Ecto neural progenitor cell (in vitro differentiated cells): ENCODE data around the gene GPATCH2.
"Not testable (repeated sequence)": the region's sequence is repeated elsewhere in the genome, so short reads cannot be mapped to it uniquely, and the experiment has no call there.

ENCODE experiments used
- DNase-seq: peaks from one replicate; pipeline ENCODE4 v3.0.0-alpha.2; 2018; ENCODE audit warnings: low spot score

The GPATCH2 gene

GRCh38 chr1:217525773-217526490 lies 105.0 kb downstream of the GPATCH2 start:
- no peak for DNase-seq

DNA sequence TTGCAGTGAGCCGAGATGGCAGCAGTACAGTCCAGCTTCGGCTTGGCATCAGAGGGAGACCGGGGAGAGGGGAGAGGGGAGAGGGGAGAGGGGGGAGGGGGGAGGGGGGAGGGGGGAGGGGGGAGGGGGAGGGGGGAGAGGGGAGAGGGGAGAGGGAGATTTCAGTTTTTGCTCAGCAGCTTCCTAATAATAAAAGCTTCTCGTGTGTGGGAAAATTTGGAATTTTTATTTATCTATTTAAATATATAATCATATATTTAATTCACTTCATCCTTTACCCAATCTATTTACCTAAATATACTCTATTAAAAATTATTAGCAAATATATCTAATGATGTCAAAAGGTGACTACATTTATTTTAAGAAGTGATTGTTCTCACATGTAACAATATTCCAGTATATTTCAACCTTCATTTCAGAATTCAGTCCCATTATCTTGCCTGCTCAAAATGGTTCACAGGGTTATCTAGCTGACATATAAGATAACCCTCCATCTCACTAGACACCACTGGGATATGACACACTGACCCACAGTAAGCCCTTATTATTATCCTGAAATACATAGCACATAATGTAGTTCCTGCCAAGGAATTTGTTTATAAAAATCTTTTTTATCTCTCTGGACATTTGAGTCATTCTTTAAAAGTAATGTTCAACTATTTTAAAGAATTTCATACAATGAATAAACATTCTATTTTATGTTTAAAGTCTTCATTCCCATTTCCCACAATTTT lies 105.9 kb downstream of the GPATCH2 start:
- no peak for DNase-seq

DNA sequence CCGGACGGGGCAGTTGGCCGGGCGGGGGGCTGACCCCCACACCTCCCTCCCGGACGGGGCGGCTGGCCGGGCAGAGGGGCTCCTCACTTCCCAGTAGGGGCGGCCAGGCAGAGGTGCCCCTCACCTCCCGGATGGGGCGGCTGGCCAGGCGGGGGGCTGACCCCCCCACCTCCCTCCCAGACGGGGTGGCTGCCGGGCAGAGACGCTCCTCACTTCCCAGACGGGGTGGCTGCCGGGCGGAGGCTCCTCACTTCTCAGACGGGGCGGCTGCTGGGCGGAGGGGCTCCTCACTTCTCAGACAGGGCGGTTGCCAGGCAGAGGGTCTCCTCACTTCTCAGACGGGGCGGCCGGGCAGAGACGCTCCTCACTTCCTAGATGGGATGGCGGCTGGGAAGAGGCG lies 107.0 kb downstream of the GPATCH2 start:
- DNase-seq: not testable (repeated sequence)

GRCh38 chr1:217522277-217522676 lies 108.6 kb downstream of the GPATCH2 start:
- no peak for DNase-seq

GRCh38 chr1:217521317-217521716 lies 109.6 kb downstream of the GPATCH2 start:
- no peak for DNase-seq

- no peak for DNase-seq
Observed at GRCh38 chr1:217506878-217507277, 124.0 kb downstream of the GPATCH2 start.

- DNase-seq: no peak
Observed at GRCh38 chr1:217498209-217498608, 132.7 kb downstream of the GPATCH2 start.

GRCh38 chr1:217495249-217495648 lies 135.6 kb downstream of the GPATCH2 start:
- no peak for DNase-seq

GRCh38 chr1:217494767-217495166 lies 136.1 kb downstream of the GPATCH2 start:
- DNase-seq: no peak

GRCh38 chr1:217493290-217493689 lies 137.6 kb downstream of the GPATCH2 start:
- DNase-seq: no peak

GRCh38 chr1:217484871-217485270 lies 146.0 kb downstream of the GPATCH2 start:
- no peak for DNase-seq

DNA sequence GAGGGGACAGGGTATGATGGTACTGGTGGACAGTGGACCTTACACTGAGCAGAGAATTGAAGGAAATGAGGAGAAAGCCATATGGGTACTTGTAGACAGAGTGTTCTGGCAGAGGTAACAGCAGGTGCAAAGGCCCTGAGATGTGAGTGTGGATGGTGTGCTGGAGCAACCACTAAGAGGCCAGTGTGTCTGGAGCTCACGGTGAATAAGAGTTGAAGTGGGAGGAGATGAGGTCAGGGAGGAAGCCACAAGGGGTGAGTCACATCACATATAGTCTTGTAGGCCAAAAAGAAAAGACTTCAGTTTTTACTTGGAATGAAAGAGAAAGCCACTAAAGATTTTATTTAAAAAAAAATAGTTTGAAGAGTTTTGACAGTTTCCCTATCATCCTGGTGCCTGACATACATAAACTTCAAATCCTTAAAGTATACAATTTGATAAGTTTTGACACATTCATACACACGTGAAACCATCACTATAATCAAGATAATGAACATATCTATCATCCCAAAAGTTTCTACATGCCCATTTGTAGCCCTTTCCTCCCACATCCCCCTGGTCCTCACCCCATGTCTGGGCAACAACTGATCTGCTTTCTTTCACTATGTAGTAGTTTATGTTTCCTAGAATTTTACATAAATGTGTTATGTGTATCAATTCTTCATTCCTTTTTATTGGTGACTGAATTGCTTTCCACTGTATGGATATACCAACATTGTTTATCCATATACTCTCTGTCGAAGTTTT lies 148.4 kb downstream of the GPATCH2 start:
- no peak for DNase-seq

DNA sequence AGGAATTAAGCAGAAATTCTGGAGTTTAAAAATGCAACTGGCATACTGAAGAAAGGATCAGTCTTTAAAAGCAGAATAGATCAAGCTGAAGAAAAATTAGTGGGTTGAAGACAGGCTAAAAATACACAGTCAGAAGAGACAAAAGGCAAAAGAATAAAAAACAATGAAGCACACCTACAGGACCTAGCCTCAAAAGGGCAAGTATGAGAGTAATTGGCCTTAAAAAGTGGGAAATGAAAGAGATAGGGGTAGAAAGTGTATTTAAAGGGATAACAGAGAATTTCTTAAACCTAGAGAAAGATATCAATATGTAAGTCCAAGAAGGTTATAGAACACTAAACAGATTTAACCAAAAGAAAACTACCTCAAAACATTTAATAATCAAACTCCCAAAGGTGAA lies 152.4 kb downstream of the GPATCH2 start:
- DNase-seq: no peak

DNA sequence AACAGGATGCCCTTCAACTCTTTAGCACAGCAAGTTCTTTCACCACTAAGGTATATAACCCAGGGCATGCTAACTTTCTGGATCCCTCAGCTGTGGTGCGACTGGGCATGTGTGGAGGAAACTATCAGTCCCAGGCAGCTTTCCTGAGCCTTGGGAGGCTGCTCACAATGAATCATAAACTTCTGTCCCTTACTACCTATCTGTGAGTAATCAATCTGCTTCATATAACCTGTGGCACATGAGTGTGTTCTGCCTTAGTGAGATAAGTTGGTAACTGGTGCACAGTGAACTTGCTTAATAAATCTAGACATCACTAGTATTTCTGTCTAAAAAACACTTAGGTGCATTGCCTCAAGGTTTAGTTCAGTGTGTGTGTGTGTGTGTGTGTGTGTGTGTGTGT lies 158.0 kb downstream of the GPATCH2 start:
- DNase-seq: no peak

GRCh38 chr1:217471403-217471802 lies 159.5 kb downstream of the GPATCH2 start:
- no peak for DNase-seq

DNA sequence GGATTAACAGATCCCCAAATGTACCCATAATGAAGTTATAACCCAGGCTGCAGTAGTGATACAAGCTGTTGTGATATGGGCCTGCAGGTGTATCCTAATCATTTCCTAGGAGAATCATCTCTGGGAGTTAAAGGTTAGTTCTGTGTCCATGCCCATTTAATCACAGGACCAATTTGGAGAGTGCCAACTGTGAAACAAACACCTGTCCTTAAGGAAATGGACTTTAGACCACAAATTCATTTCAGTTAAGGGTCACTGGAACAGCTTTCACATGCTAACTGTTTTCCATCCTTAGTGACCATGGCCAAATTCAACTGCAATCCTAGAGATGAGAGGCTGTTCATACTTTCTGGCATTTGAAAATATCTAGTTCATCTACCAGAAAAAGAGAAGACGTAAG lies 160.9 kb downstream of the GPATCH2 start:
- DNase-seq: no peak

DNA sequence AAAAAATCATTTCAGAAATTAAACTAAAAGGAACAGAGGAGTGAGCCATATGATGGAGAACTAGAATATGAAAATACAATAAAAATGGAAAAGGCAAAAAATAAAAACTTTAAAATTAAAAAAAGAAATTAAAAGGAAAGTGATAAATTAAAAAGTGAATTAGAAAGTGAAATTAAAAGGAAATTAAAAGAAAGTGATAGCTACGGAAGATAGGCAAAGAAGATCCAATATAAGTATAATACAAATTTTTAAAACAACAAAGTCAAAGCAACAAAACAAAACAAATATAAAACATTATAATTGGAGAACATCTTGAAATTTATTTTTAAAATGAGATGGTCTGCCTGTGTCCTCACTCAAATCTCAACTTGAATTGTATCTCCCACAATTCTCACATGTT lies 165.8 kb downstream of the GPATCH2 start:
- DNase-seq: no peak

GRCh38 chr1:217462666-217463065 lies 168.2 kb downstream of the GPATCH2 start:
- DNase-seq: no peak

GRCh38 chr1:217462159-217462558 lies 168.7 kb downstream of the GPATCH2 start:
- DNase-seq: no peak

- DNase-seq: no peak
Observed at GRCh38 chr1:217457016-217457415, 173.9 kb downstream of the GPATCH2 start.

DNA sequence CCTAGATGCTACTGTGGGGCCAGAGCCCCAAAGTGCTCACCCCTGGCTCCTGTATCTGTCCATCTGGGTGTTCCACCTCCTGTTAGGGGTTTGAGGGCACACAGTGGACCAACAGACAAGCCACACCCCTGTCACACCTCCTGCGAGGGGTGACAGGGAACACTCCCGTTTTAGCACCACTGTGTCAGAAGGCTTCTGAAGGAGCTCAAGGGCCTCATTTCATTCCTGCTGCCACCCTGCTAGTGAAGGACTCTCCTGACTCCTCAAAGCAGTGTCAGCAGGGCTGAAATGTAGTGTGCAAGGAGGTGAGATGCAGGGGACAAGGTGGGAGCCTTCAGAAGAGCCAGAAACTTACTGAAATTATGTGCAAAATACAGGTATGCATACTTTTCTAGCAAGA lies 174.6 kb downstream of the GPATCH2 start:
- no peak for DNase-seq

DNA sequence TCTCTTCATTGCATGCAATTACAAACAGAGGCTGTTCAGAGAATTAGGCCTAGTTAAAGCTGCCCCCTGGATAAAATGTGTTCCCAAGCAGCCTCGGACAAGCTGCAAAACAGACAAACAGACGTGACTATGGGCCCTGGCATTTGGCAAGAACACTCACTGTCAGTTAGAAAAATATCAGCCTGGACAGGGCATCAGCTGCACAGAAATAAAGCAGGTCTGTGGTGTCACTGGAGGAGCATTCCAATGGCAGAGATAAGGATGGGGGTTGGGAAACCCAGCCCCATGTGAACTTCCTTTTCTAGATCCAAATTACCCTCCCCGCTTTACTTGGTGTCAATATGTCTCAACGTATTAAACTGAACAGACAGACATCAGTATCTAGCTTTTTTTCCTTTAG lies 177.1 kb downstream of the GPATCH2 start:
- no peak for DNase-seq

- DNase-seq: no peak
Observed at GRCh38 chr1:217449370-217449769, 181.5 kb downstream of the GPATCH2 start.
